Gastrocnemius medialis (tissue), 4 donors: ENCODE data around the gene ASAP2. TPM values are rescaled to one million over a fixed set of nuclear protein-coding genes. Genes with fewer than 3 reads are reported as not detected.

Experiments
- ATAC-seq, 2 donors: fragments of 150-250 bp; one replicate each; pipeline ENCODE4 v1.9.1; 2016
- DNase-seq, 2 donors: peaks; one replicate each; pipeline ENCODE4 v3.0.0-alpha.2; 2019
- H3K27ac ChIP-seq, 4 donors: fragments of 200-600 bp; sonication (generic); 1 replicate in 1 of 4; 2 replicates in 3 of 4; pipeline ENCODE4 v1.5.1; 2016 to 2018; ENCODE audit warnings: mild to moderate bottlenecking in 2 of 4, moderate library complexity in 1 of 4
- H3K27me3 ChIP-seq, 3 donors: fragments of 200-600 bp; sonication (generic) in 2 of 3; 1 replicate in 1 of 3; 2 replicates in 2 of 3; pipeline versions ENCODE4 v1.5.1 to v1.6.0; 2016 to 2019; ENCODE audit warnings: mild to moderate bottlenecking in 1 of 3, moderate library complexity in 1 of 3
- H3K36me3 ChIP-seq, 2 donors: fragments of 200-600 bp; sonication (generic) in 1 of 2; one replicate each; pipeline ENCODE4 v1.5.1; 2017 to 2018
- H3K4me1 ChIP-seq, 2 donors: fragments of 200-600 bp; sonication (generic) in 1 of 2; one replicate each; pipeline ENCODE4 v1.5.1; 2016 to 2017; ENCODE audit warnings: mild to moderate bottlenecking in 2 of 2
- H3K4me3 ChIP-seq, 4 donors: fragments of 200-600 bp; sonication (generic) in 3 of 4; 1 replicate in 1 of 4; 2 replicates in 3 of 4; pipeline ENCODE4 v1.5.1; 2016 to 2019; ENCODE audit warnings: mild to moderate bottlenecking in 2 of 4
- H3K9me3 ChIP-seq, 3 donors: fragments of 200-600 bp; sonication (generic) in 2 of 3; 1 replicate in 1 of 3; 2 replicates in 2 of 3; pipeline ENCODE4 v1.5.1; 2016 to 2019
- CTCF ChIP-seq, 5 experiments: fragments of 450-650 bp in 3 of 5; fragments of 200-600 bp in 2 of 5; sonication (generic) in 2 of 5; IDR thresholded peaks in 4 of 5; conservative IDR thresholded peaks in 1 of 5; 1 replicate in 4 of 5; 2 replicates in 1 of 5; pipeline ENCODE4 v1.5.1; 2016 to 2019; ENCODE audit warnings: antibody characterized with exemption in 5 of 5, mild to moderate bottlenecking in 3 of 5, moderate library complexity in 3 of 5
- POLR2A ChIP-seq, 2 donors: fragments of 450-650 bp; IDR thresholded peaks; one replicate each; pipeline ENCODE4 v1.6.1; 2017; ENCODE audit warnings: antibody characterized with exemption in 2 of 2, mild to moderate bottlenecking in 2 of 2, moderate library complexity in 2 of 2
- in situ Hi-C, 4 donors: fragments of 200-750 bp; cut with MboI; loops; one replicate each; pipeline versions ENCODE4 v1.15.0 to v1.8.0; 2017; ENCODE audit warnings: low sequenced_read_pairs in 4 of 4
- intact Hi-C: fragments of 100-400 bp; cut with DNase I; formaldehyde crosslinking; loops from one replicate; pipeline ENCODE4 v1.15.1; 2023; ENCODE audit warnings: low total_unique reads
- total RNA-seq, 4 donors: library from RNA; depleted of rRNA; stranded (reverse); fragments of >200 nt; gene quantifications; one replicate each; pipeline versions ENCODE4 v1.1.0 to v1.2.3, GENCODE V29; 2016

ASAP2 gene
- total RNA-seq, 4 donors from 2014 or later: 1.9 to 4.0 (median 3.4) TPM

GRCh38 chr2:9269295-9269694 is 62.7 kb downstream of the ASAP2 start:
- no peak for DNase-seq
- Histone ChIP-seq H3K27ac (no peak overlapping the region), H3K4me1 (peaks cover 0 to 13% of the 10 kb centered on the region in 2 donors), H3K27me3 (no peaks in the 10 kb centered on the region), H3K4me3 (no peak overlapping the region), H3K9me3 (no peaks in the 10 kb centered on the region), H3K36me3 (no peaks in the 10 kb centered on the region)
- intact Hi-C loops (no loop called here), in situ Hi-C loops (no loop called here)
- no peak for ATAC-seq
- TF ChIP-seq CTCF (IDR thresholded peaks at IDR 0.05 in 4 of 5, conservative IDR thresholded peaks at IDR 0.05 in 1 of 5) (no peak), POLR2A (IDR thresholded peaks at IDR 0.05) (no peak)

GRCh38 chr2:9269695-9270360 is 63.2 kb downstream of the ASAP2 start:
- ATAC-seq: no peak
- Histone ChIP-seq H3K4me3 (no peak overlapping the region), H3K36me3 (no peaks in the 10 kb centered on the region), H3K27ac (no peak overlapping the region), H3K9me3 (no peaks in the 10 kb centered on the region), H3K4me1 (peaks cover 0 to 12% of the 10 kb centered on the region in 2 donors), H3K27me3 (no peaks in the 10 kb centered on the region)
- TF ChIP-seq POLR2A (IDR thresholded peaks at IDR 0.05): no peak
- TF ChIP-seq CTCF (IDR thresholded peaks at IDR 0.05 in 4 of 5, conservative IDR thresholded peaks at IDR 0.05 in 1 of 5): no peak
- DNase-seq: no peak
- in situ Hi-C loops (no loop called here), intact Hi-C loops (no loop called here)

GRCh38 chr2:9271091-9271490 is 64.5 kb downstream of the ASAP2 start:
- DNase-seq (no peak), ATAC-seq (no peak)
- Histone ChIP-seq H3K4me3 (no peak overlapping the region), H3K4me1 (peaks cover 2 to 21% of the 10 kb centered on the region in 2 donors), H3K27me3 (no peaks in the 10 kb centered on the region), H3K27ac (no peak overlapping the region), H3K9me3 (no peaks in the 10 kb centered on the region), H3K36me3 (no peaks in the 10 kb centered on the region)
- intact Hi-C loops: no loop called here
- no peak for TF ChIP-seq POLR2A (IDR thresholded peaks at IDR 0.05)
- in situ Hi-C loops: no loop called here

- H3K36me3 ChIP-seq: no peaks in the 10 kb centered on the region
- DNase-seq (no peak), ATAC-seq (no peak)
- intact Hi-C loops: no loop called here
- no peak for TF ChIP-seq POLR2A (IDR thresholded peaks at IDR 0.05)
- TF ChIP-seq CTCF (IDR thresholded peaks at IDR 0.05 in 4 of 5, conservative IDR thresholded peaks at IDR 0.05 in 1 of 5): no peak
- peaks cover 4 to 20% of the 10 kb centered on the region in 2 donors for H3K4me1 ChIP-seq
- H3K27ac ChIP-seq: no peak overlapping the region
- H3K27me3 ChIP-seq: no peaks in the 10 kb centered on the region
- H3K4me3 ChIP-seq: no peak overlapping the region
- in situ Hi-C loops: no loop called here
- H3K9me3 ChIP-seq: no peaks in the 10 kb centered on the region
Observed at GRCh38 chr2:9271691-9272090, 65.1 kb downstream of the ASAP2 start.

- no peak overlapping the region for H3K27ac ChIP-seq
- intact Hi-C loops (no loop called here), in situ Hi-C loops (no loop called here)
- no peaks in the 10 kb centered on the region for H3K27me3 ChIP-seq
- H3K4me3 ChIP-seq: no peak overlapping the region
- no peak for TF ChIP-seq POLR2A (IDR thresholded peaks at IDR 0.05)
- no peak for TF ChIP-seq CTCF (IDR thresholded peaks at IDR 0.05 in 4 of 5, conservative IDR thresholded peaks at IDR 0.05 in 1 of 5)
- H3K9me3 ChIP-seq: no peaks in the 10 kb centered on the region
- no peaks in the 10 kb centered on the region for H3K36me3 ChIP-seq
- no peak for DNase-seq
- ATAC-seq: no peak
- H3K4me1 ChIP-seq: peaks cover 4 to 25% of the 10 kb centered on the region in 2 donors
Observed at GRCh38 chr2:9273486-9274130, 67.0 kb downstream of the ASAP2 start.
